HG03280 (cell line): Measurements from ENCODE around the gene MED9.

Experiments used
- ATAC-seq: cut with Tn5 transposase; IDR thresholded peaks from one replicate; pipeline ENCODE4 v1.9.1; 2021; ENCODE audit warnings: mild to moderate bottlenecking, moderate library complexity; ENCODE audit not compliant: unreplicated experiment

Gene MED9

GRCh38 chr17:17487998-17488397 is 11.2 kb downstream of the MED9 start:
- ATAC-seq: no peak

- no peak for ATAC-seq
Measured at GRCh38 chr17:17491031-17491471, 14.3 kb downstream of the MED9 start.

GRCh38 chr17:17491546-17491988 is 14.8 kb downstream of the MED9 start:
- no peak for ATAC-seq

GRCh38 chr17:17492085-17492484 is 15.3 kb downstream of the MED9 start:
- ATAC-seq: no peak

- ATAC-seq: no peak
Measured at GRCh38 chr17:17492571-17492970, 15.8 kb downstream of the MED9 start.

GRCh38 chr17:17493249-17493985 is 16.6 kb downstream of the MED9 start:
- no peak for ATAC-seq

GRCh38 chr17:17493986-17494466 is 17.2 kb downstream of the MED9 start:
- no peak for ATAC-seq

GRCh38 chr17:17494499-17494869 is 17.7 kb downstream of the MED9 start:
- no peak for ATAC-seq

GRCh38 chr17:17494870-17495535 is 18.2 kb downstream of the MED9 start:
- ATAC-seq: no peak

- no peak for ATAC-seq
Measured at GRCh38 chr17:17495536-17496188, 18.9 kb downstream of the MED9 start.

GRCh38 chr17:17496189-17497064 is 19.6 kb downstream of the MED9 start, which contains the start of gene RASD1:
Gene RASD1, minus strand, starts transcription at chr17:17496395. Its CDS starts 214 bp downstream, at chr17:17496181.
- ATAC-seq: peak; percentile 58

GRCh38 chr17:17497065-17497844 is 20.5 kb downstream of the MED9 start:
- ATAC-seq: no peak

- ATAC-seq: no peak
Measured at GRCh38 chr17:17497845-17498520, 21.2 kb downstream of the MED9 start.

- no peak for ATAC-seq
Measured at GRCh38 chr17:17498606-17499301, 22.0 kb downstream of the MED9 start.

GRCh38 chr17:17499402-17500145 is 22.8 kb downstream of the MED9 start:
- no peak for ATAC-seq

- ATAC-seq: no peak
Measured at GRCh38 chr17:17500999-17501605, 24.3 kb downstream of the MED9 start.

GRCh38 chr17:17502741-17503565 is 26.2 kb downstream of the MED9 start:
- no peak for ATAC-seq
